HG03066 (cell line): ENCODE data around the gene BSG.
A peak's percentile ranks its signal among the peaks of the same experiment; 100 is the strongest.

ENCODE experiments used
- ATAC-seq: cut with Tn5 transposase; IDR thresholded peaks from one replicate; pipeline ENCODE4 v1.9.1; 2021; ENCODE audit warnings: low read depth; ENCODE audit not compliant: unreplicated experiment

BSG gene

GRCh38 chr19:572140-572742, at the start of gene BSG:
Gene BSG, plus strand, starts transcription at chr19:572596. Its CDS starts 39 bp downstream, at chr19:572635.
- peak; percentile 55 for ATAC-seq

- ATAC-seq = no peak
Measured at GRCh38 chr19:522726-523125, 49.7 kb upstream of the BSG start.

- no peak for ATAC-seq
Measured at GRCh38 chr19:524062-524674, 48.2 kb upstream of the BSG start.

- ATAC-seq = no peak
Measured at GRCh38 chr19:525029-525428, 47.4 kb upstream of the BSG start.

GRCh38 chr19:525857-526419, 46.5 kb upstream of the BSG start:
- no peak for ATAC-seq

- no peak for ATAC-seq
Measured at GRCh38 chr19:530134-531008, 42.0 kb upstream of the BSG start.

GRCh38 chr19:531009-531752, 41.2 kb upstream of the BSG start:
- peak; percentile 65 for ATAC-seq

- ATAC-seq = peak; percentile 25
Measured at GRCh38 chr19:531753-532560, 40.4 kb upstream of the BSG start, which contains the start of gene CDC34. Gene CDC34, plus strand, starts transcription at chr19:531760. Its CDS starts 172 bp downstream, at chr19:531932.

- ATAC-seq = no peak
Measured at GRCh38 chr19:532561-533363, 39.6 kb upstream of the BSG start.

GRCh38 chr19:533364-534058, 38.9 kb upstream of the BSG start:
- no peak for ATAC-seq

GRCh38 chr19:534088-534487, 38.3 kb upstream of the BSG start:
- ATAC-seq = no peak

GRCh38 chr19:535017-535835, 37.2 kb upstream of the BSG start:
- no peak for ATAC-seq

- no peak for ATAC-seq
Measured at GRCh38 chr19:536031-536880, 36.1 kb upstream of the BSG start.

GRCh38 chr19:536881-537404, 35.5 kb upstream of the BSG start:
- no peak for ATAC-seq

GRCh38 chr19:538641-539428, 33.6 kb upstream of the BSG start:
- no peak for ATAC-seq
